ENCODE measurements around the gene RTN4RL2. TPM values are rescaled to one million over a fixed set of nuclear protein-coding genes. Genes with fewer than 3 reads are reported as not detected.
A peak's percentile ranks its signal among the peaks of the same experiment; 100 is the strongest.

Gene RTN4RL2
- total and polyA plus RNA-seq, 12 donors, result 0.24 to 2.1 (median 0.71) TPM; not detected in 3

GRCh38 chr11:57513911-57514537 is 53.7 kb downstream of the RTN4RL2 start:
- WGBS, 4 donors, result 14 to 59% (median 19%) methylated on average over 7 to 35 of the region's 35 CpGs
- intact Hi-C loops (cut with DNase I), result no loop called here
- DNase-seq, result peak; percentile 45 to 74 (median 60)
- no peaks in the 10 kb centered on the region for H3K9me3 ChIP-seq (replicated peaks in 1 of 3)
- no peaks in the 10 kb centered on the region for H3K27me3 ChIP-seq
- H3K27ac ChIP-seq, result peak overlapping the region in 1 of 5 donors; percentile 54
- peak overlapping the region; percentile 36 to 96 (median 80) for H3K4me3 ChIP-seq
- no peaks in the 10 kb centered on the region for H3K36me3 ChIP-seq (replicated peaks in 1 of 2)
- peaks cover 7 to 14% of the 10 kb centered on the region in 2 donors for H3K4me1 ChIP-seq (replicated peaks in 1 of 2)
- TF ChIP-seq CTCF (IDR thresholded peaks at IDR 0.05), result no peak
- no peak for TF ChIP-seq POLR2A (IDR thresholded peaks at IDR 0.05)

- H3K4me1 ChIP-seq (replicated peaks in 1 of 2), result peaks cover 7 to 14% of the 10 kb centered on the region in 2 donors
- no peaks in the 10 kb centered on the region for H3K27me3 ChIP-seq
- DNase-seq, result peak; percentile 40 to 65 (median 54)
- WGBS, 4 donors, result 0 to 1% (median 0%) methylated on average over 43 to 57 of the region's 57 CpGs
- intact Hi-C loops (cut with DNase I), result no loop called here
- no peak for TF ChIP-seq CTCF (IDR thresholded peaks at IDR 0.05)
- no peak for TF ChIP-seq POLR2A (IDR thresholded peaks at IDR 0.05)
- H3K27ac ChIP-seq, result peak overlapping the region in 3 of 5 donors; percentile 4 to 54 (median 27)
- no peaks in the 10 kb centered on the region for H3K36me3 ChIP-seq (replicated peaks in 1 of 2)
- H3K4me3 ChIP-seq, result peak overlapping the region; percentile 36 to 96 (median 80)
- H3K9me3 ChIP-seq (replicated peaks in 1 of 3), result no peaks in the 10 kb centered on the region
Measured at GRCh38 chr11:57514538-57515331, 54.4 kb downstream of the RTN4RL2 start.

- peak; percentile 57 to 70 (median 65) for DNase-seq
- H3K36me3 ChIP-seq (replicated peaks in 1 of 2), result no peaks in the 10 kb centered on the region
- peak within 1 kb of the TSS; percentile 36 to 96 (median 80) for H3K4me3 ChIP-seq
- peak in 1 of 2 donors; percentile 45 for TF ChIP-seq POLR2A (IDR thresholded peaks at IDR 0.05)
- no peak for TF ChIP-seq CTCF (IDR thresholded peaks at IDR 0.05)
- no peaks in the 10 kb centered on the region for H3K27me3 ChIP-seq
- intact Hi-C loops (cut with DNase I), result no loop called here
- H3K9me3 ChIP-seq (replicated peaks in 1 of 3), result no peaks in the 10 kb centered on the region
- WGBS, 4 donors, result 0% methylated on average over 8 to 66 of the region's 66 CpGs
- H3K27ac ChIP-seq, result peak within 1 kb of the TSS in 3 of 5 donors; percentile 4 to 54 (median 27)
- peaks cover 7 to 14% of the 10 kb centered on the region in 2 donors for H3K4me1 ChIP-seq (replicated peaks in 1 of 2)
Measured at GRCh38 chr11:57515332-57516060, 55.2 kb downstream of the RTN4RL2 start, which contains the start of gene SLC43A1. Gene SLC43A1, minus strand, starts transcription at chr11:57515702. Its CDS starts 1,591 bp downstream, at chr11:57514111.

- 9 to 19% (median 15%) methylated on average over 5 of the region's 5 CpGs for WGBS, 4 donors
- H3K4me3 ChIP-seq, result peak overlapping the region in 1 of 4 donors; percentile 96
- intact Hi-C loops (cut with DNase I), result no loop called here
Measured at GRCh38 chr11:57516061-57516443, 55.7 kb downstream of the RTN4RL2 start.

More at GRCh38 chr11:57516061-57516443, 55.7 kb downstream of the RTN4RL2 start:
- Histone ChIP-seq H3K4me1 (replicated peaks in 1 of 2) (peaks cover 7 to 14% of the 10 kb centered on the region in 2 donors), H3K27ac (no peak overlapping the region), H3K36me3 (replicated peaks in 1 of 2) (no peaks in the 10 kb centered on the region), H3K27me3 (no peaks in the 10 kb centered on the region), H3K9me3 (replicated peaks in 1 of 3) (no peaks in the 10 kb centered on the region)
- no peak for TF ChIP-seq CTCF (IDR thresholded peaks at IDR 0.05)
- no peak for TF ChIP-seq POLR2A (IDR thresholded peaks at IDR 0.05)
- DNase-seq, result no peak
